HFFc6 (cell line): ENCODE measurements around the gene PIMREG. TPM values are rescaled to one million over a fixed set of nuclear protein-coding genes. Genes with fewer than 3 reads are reported as not detected.

Experiments
- DNase-seq: peaks from one replicate; pipeline ENCODE4 v3.0.0-alpha.2; 2018
- H3K27ac Mint-ChIP-seq: 2 replicates; pipeline ENCODE4 v1.8.0; 2020; ENCODE audit warnings: mild to moderate bottlenecking, mixed read lengths
- H3K27me3 Mint-ChIP-seq: 2 replicates; pipeline ENCODE4 v1.8.0; 2021; ENCODE audit warnings: mild to moderate bottlenecking, moderate library complexity, mixed read lengths; ENCODE audit not compliant: insufficient read depth
- H3K36me3 Mint-ChIP-seq: 2 replicates; pipeline ENCODE4 v1.8.0; 2021; ENCODE audit warnings: low read depth, mixed read lengths
- H3K4me1 Mint-ChIP-seq: 2 replicates; pipeline ENCODE4 v1.8.0; 2020; ENCODE audit warnings: low read depth, mixed read lengths
- H3K4me3 Mint-ChIP-seq: 2 replicates; pipeline ENCODE4 v1.8.0; 2020; ENCODE audit warnings: mild to moderate bottlenecking, moderate library complexity, mixed read lengths
- H3K9me3 Mint-ChIP-seq: 2 replicates; pipeline ENCODE4 v1.8.0; 2020; ENCODE audit warnings: mild to moderate bottlenecking, mixed read lengths
- total RNA-seq, 6 experiments: library from RNA; stranded (reverse); fragmentation: NEBNext Ultra II Directional; extraction: Animal tissue kit (Norgen Biotek cat#: 25700); gene quantifications; 2 replicates in 1 of 6; 3 replicates in 5 of 6; pipeline ENCODE4 v1.2.3, GENCODE V29; 2021
- TF ChIP-seq, protein P1 (sequence below): fragments of 200-600 bp; sonication (generic); IDR thresholded peaks from 2 replicates; pipeline ENCODE4 v1.5.0; 2021; ENCODE audit warnings: antibody characterized with exemption, mild to moderate bottlenecking

The PIMREG gene
- total RNA-seq, 6 experiments from 2014 or later: 17.0 to 42.5 (median 38.7) TPM

DNA sequence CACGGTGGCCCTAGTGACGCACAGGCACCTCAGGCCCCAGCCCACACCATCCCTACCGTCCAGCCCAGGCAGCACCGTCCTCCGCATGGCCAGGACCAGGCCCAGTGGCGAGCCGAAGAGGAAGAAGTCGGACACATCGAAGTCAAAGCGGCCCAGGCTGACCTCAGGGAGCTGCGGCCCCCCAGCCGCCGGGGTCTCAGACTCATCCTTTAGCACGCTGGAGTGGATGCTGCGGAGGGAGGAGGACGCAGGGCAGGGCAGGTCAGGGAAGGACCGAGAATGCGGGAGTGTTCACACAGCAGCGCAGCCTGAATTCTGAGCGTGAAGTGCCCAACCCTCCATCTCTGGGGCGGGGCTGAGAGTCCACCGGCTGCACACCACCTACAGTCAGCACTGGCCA lies 30.1 kb downstream of the PIMREG start:
- H3K36me3 Mint-ChIP-seq: no peaks in the 10 kb centered on the region
- no peak overlapping the region for H3K4me3 Mint-ChIP-seq
- H3K9me3 Mint-ChIP-seq: no peaks in the 10 kb centered on the region
- TF ChIP-seq, protein P1, sequence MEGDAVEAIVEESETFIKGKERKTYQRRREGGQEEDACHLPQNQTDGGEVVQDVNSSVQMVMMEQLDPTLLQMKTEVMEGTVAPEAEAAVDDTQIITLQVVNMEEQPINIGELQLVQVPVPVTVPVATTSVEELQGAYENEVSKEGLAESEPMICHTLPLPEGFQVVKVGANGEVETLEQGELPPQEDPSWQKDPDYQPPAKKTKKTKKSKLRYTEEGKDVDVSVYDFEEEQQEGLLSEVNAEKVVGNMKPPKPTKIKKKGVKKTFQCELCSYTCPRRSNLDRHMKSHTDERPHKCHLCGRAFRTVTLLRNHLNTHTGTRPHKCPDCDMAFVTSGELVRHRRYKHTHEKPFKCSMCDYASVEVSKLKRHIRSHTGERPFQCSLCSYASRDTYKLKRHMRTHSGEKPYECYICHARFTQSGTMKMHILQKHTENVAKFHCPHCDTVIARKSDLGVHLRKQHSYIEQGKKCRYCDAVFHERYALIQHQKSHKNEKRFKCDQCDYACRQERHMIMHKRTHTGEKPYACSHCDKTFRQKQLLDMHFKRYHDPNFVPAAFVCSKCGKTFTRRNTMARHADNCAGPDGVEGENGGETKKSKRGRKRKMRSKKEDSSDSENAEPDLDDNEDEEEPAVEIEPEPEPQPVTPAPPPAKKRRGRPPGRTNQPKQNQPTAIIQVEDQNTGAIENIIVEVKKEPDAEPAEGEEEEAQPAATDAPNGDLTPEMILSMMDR: no peak
- H3K27me3 Mint-ChIP-seq: peaks cover 9% of the 10 kb centered on the region
- H3K27ac Mint-ChIP-seq: no peak overlapping the region
- H3K4me1 Mint-ChIP-seq: peaks cover 36% of the 10 kb centered on the region
- no peak for DNase-seq

DNA sequence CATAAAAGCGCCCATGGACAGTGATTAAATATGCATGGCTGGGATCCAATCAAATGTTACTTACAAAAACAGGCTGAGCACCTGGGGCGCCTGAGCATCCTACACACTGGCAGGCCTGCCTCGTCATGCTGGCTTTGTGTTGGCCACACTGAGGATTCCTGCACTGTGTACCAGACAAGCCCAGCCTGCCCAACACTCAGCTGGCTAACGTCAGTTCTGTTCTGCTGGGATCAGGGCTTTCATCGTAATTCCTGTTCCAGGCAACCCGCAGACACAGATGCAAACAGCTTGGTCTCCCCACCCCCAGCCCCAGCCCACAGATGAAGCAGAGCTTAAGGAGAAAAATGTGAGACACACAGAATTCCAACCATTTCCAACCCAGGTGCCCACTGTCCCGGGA lies 30.7 kb downstream of the PIMREG start:
- TF ChIP-seq, protein P1: no peak
- no peak for DNase-seq
- H3K27ac Mint-ChIP-seq: no peak overlapping the region
- no peaks in the 10 kb centered on the region for H3K36me3 Mint-ChIP-seq
- H3K4me3 Mint-ChIP-seq: no peak overlapping the region
- H3K9me3 Mint-ChIP-seq: no peaks in the 10 kb centered on the region
- peaks cover 12% of the 10 kb centered on the region for H3K27me3 Mint-ChIP-seq
- peaks cover 36% of the 10 kb centered on the region for H3K4me1 Mint-ChIP-seq

DNA sequence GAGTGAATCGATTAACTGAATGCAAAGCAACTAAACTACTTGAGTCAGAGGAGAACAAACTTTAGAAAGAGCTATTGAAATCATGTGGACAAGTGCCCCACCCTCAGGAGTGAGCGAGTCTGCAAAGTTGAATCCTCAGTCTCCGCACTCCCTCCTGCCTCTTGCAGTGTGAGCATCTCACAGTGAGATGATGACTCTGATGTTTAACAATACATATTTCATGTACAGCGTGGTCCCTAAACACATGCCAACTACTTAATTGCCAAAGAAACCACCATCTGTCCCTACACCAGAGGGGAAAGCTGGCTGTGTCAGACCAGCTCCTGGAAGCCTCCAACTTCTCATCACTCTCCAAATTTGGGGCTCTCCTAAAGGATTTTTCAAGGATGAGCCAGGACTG lies 31.2 kb downstream of the PIMREG start:
- no peak for DNase-seq
- H3K36me3 Mint-ChIP-seq: no peaks in the 10 kb centered on the region
- H3K4me3 Mint-ChIP-seq: no peak overlapping the region
- peaks cover 13% of the 10 kb centered on the region for H3K27me3 Mint-ChIP-seq
- TF ChIP-seq, protein P1: no peak
- H3K27ac Mint-ChIP-seq: no peak overlapping the region
- no peaks in the 10 kb centered on the region for H3K9me3 Mint-ChIP-seq
- H3K4me1 Mint-ChIP-seq: peaks cover 36% of the 10 kb centered on the region

DNA sequence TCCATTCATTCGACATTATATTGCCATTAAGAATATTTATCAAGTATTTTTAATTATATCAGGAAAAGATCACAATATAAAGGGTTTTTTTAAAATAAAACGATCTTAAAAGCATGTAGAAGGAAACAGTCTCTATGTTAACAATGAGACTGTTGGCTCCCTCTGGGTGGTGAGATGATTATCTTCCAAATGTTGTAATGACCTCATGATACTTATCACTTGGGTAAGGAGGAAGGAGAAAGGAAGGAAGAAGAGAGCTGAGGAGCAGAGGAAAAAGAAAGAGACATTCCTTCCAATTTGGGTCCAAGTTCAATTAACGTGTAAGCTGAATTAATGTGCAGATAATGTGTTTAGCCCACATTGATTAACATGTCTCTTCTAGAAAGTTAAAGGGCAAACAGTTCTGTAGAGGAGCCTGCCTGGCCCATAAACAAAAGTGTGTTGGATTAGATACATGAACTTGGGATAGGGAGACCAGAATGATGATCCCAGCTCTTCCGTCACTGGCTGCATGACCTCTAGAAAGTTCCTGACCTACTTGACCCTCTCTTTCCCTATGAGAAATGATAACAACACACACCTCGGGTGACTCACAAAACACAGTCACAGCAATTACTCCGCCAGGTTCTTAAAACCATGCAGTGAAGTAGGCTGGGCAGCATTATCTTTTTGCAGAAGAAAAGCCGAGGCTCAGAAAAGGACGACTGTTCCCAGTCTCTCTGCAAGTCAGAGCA lies 32.0 kb downstream of the PIMREG start:
- Mint-ChIP-seq H3K4me1 (peaks cover 34% of the 10 kb centered on the region), H3K4me3 (no peak overlapping the region), H3K27ac (no peak overlapping the region), H3K9me3 (no peaks in the 10 kb centered on the region), H3K27me3 (peaks cover 19% of the 10 kb centered on the region), H3K36me3 (no peaks in the 10 kb centered on the region)
- DNase-seq: no peak
- TF ChIP-seq, protein P1: no peak

DNA sequence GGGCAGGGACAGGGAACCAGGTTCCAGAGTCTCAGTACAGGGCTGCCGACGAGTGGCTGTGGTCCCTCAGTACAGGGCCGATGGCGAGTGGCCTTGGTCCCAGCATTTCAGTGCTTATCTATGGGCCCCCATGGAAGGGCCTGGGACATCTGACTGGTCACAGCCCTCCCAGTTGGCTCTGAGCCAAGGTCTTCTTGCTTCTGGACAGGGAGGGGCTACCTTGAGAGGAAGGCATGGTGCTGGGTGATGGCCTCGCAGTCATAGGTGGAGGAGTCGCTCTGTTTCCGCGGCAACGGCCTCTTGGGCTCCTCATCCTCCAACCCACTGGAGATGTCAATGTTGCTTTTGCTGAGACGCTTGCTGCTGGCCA lies 32.5 kb downstream of the PIMREG start:
- H3K36me3 Mint-ChIP-seq: no peaks in the 10 kb centered on the region
- no peak overlapping the region for H3K27ac Mint-ChIP-seq
- no peak overlapping the region for H3K4me3 Mint-ChIP-seq
- no peak for DNase-seq
- no peaks in the 10 kb centered on the region for H3K9me3 Mint-ChIP-seq
- TF ChIP-seq, protein P1: no peak
- peaks cover 24% of the 10 kb centered on the region for H3K27me3 Mint-ChIP-seq
- H3K4me1 Mint-ChIP-seq: peaks cover 29% of the 10 kb centered on the region
